HFFc6 (cell line): Measurements from ENCODE around the gene MSL1. TPM values are rescaled to one million over a fixed set of nuclear protein-coding genes. Genes with fewer than 3 reads are reported as not detected.
"Not testable (repeated sequence)": the region's sequence is repeated elsewhere in the genome, so short reads cannot be mapped to it uniquely, and the experiment has no call there.

ENCODE experiments used
- DNase-seq: peaks from one replicate; pipeline ENCODE4 v3.0.0-alpha.2; 2018
- H3K27ac Mint-ChIP-seq: 2 replicates; pipeline ENCODE4 v1.8.0; 2020; ENCODE audit warnings: mild to moderate bottlenecking, mixed read lengths
- H3K27me3 Mint-ChIP-seq: 2 replicates; pipeline ENCODE4 v1.8.0; 2021; ENCODE audit warnings: mild to moderate bottlenecking, moderate library complexity, mixed read lengths; ENCODE audit not compliant: insufficient read depth
- H3K36me3 Mint-ChIP-seq: 2 replicates; pipeline ENCODE4 v1.8.0; 2021; ENCODE audit warnings: low read depth, mixed read lengths
- H3K4me1 Mint-ChIP-seq: 2 replicates; pipeline ENCODE4 v1.8.0; 2020; ENCODE audit warnings: low read depth, mixed read lengths
- H3K4me3 Mint-ChIP-seq: 2 replicates; pipeline ENCODE4 v1.8.0; 2020; ENCODE audit warnings: mild to moderate bottlenecking, moderate library complexity, mixed read lengths
- H3K9me3 Mint-ChIP-seq: 2 replicates; pipeline ENCODE4 v1.8.0; 2020; ENCODE audit warnings: mild to moderate bottlenecking, mixed read lengths
- total RNA-seq, 6 experiments: library from RNA; stranded (reverse); fragmentation: NEBNext Ultra II Directional; extraction: Animal tissue kit (Norgen Biotek cat#: 25700); gene quantifications; 2 replicates in 1 of 6; 3 replicates in 5 of 6; pipeline ENCODE4 v1.2.3, GENCODE V29; 2021
- TF ChIP-seq, protein P1 (sequence below): fragments of 200-600 bp; sonication (generic); IDR thresholded peaks from 2 replicates; pipeline ENCODE4 v1.5.0; 2021; ENCODE audit warnings: antibody characterized with exemption, mild to moderate bottlenecking

MSL1 gene
- total RNA-seq, 6 experiments from 2014 or later = 61.2 to 67.8 (median 65.5) TPM

DNA sequence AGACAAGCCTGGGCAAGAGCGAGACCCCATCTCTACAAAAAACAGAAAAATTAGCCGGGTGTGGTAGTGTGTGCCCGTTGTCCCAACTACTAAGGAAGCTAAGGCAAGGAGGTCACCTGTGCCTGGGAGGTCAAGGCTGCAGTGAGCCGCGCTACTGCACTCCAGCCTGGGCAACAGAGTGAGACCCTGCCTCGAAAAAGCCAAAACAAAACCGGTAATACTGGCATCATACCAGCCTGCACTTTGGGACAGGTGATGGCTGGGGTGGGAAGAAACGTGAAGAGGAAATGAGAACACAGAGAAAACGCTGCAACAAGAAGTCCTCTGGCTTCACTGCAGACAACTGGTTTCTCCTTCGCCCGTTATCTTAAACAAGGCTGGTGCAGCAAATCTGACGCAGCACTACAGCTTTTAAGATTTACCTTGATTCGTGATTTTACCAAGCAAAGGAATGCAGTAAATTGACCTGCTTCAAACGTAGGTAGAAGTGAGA lies 17.8 kb downstream of the MSL1 start:
- no peak for DNase-seq
- Mint-ChIP-seq H3K4me1 (peaks cover 23% of the 10 kb centered on the region), H3K4me3 (peak overlapping the region; percentile 96), H3K9me3 (peaks cover 4% of the 10 kb centered on the region; the same call in 1 of the 2 replicates), H3K36me3 (peaks cover 40% of the 10 kb centered on the region), H3K27ac (peak overlapping the region; percentile 96), H3K27me3 (peaks cover 8% of the 10 kb centered on the region)
- TF ChIP-seq, protein P1, sequence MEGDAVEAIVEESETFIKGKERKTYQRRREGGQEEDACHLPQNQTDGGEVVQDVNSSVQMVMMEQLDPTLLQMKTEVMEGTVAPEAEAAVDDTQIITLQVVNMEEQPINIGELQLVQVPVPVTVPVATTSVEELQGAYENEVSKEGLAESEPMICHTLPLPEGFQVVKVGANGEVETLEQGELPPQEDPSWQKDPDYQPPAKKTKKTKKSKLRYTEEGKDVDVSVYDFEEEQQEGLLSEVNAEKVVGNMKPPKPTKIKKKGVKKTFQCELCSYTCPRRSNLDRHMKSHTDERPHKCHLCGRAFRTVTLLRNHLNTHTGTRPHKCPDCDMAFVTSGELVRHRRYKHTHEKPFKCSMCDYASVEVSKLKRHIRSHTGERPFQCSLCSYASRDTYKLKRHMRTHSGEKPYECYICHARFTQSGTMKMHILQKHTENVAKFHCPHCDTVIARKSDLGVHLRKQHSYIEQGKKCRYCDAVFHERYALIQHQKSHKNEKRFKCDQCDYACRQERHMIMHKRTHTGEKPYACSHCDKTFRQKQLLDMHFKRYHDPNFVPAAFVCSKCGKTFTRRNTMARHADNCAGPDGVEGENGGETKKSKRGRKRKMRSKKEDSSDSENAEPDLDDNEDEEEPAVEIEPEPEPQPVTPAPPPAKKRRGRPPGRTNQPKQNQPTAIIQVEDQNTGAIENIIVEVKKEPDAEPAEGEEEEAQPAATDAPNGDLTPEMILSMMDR = no peak

DNA sequence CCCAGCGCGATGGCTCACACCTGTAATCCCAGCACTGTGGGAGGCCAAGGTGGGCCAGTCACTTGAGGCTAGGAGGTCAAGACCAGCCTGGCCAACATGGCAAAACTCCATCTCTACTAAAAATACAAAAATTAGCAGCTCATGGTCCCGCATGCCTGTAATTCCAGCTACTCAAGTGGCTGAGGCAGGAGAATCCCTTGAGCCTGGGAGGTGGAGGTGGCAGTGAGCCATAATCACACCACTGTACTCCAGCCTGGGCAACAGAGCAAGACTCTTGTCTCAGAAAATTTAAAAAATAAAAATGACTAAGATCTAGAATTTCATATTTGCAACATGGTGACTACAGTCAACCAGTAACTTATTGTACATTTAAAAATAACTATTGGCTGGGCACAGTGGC lies 21.4 kb downstream of the MSL1 start:
- DNase-seq, H3K4me3 Mint-ChIP-seq, H3K27me3 Mint-ChIP-seq, H3K27ac Mint-ChIP-seq, H3K9me3 Mint-ChIP-seq: not testable (repeated sequence)
- peaks cover 28% of the 10 kb centered on the region for H3K36me3 Mint-ChIP-seq
- peaks cover 27% of the 10 kb centered on the region for H3K4me1 Mint-ChIP-seq

DNA sequence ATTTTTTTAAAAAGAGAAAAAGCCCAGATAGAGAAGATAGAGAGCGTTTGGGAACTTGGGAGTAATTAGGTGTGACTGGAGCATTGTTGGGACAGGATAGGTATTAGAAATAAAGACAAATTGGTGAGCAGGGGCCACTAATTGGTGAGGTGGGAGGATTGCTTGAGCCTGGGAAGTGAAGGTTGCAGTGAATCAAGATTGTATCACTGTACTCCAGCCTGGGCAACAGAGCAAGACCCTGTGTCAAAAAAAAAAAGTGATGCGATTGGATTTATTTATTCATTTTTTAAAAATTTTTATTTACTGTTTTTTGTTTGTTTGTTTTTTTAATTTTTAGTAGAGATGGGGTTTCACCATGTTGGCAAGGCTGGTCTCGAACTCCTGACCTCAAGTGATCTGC lies 23.7 kb downstream of the MSL1 start:
- Mint-ChIP-seq H3K4me1 (peaks cover 22% of the 10 kb centered on the region), H3K4me3 (no peak overlapping the region), H3K27ac (no peak overlapping the region), H3K27me3 (no peaks in the 10 kb centered on the region), H3K9me3 (no peaks in the 10 kb centered on the region), H3K36me3 (peaks cover 41% of the 10 kb centered on the region)
- TF ChIP-seq, protein P1 = no peak
- DNase-seq = no peak

DNA sequence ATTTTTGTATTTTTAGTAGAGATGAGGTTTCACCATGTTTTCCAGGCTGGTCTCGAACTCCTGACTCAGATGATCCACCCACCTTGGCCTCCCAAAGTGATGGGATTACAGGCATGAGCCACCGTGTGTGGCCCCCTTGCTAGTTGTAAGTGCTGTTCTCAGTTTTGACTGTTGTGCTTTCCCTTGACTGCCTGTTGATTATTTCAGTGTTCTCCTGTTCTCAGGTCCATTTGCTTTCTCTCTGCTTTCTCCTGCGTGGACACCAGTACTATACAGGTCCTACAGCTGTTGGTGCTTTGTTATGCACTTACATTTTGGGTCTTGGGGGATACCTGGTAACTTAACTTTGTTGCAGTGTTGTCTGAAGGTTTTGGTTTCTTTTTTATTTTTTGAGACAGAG lies 26.8 kb downstream of the MSL1 start:
- H3K36me3 Mint-ChIP-seq = peaks cover 40% of the 10 kb centered on the region
- no peak overlapping the region for H3K4me3 Mint-ChIP-seq

DNA sequence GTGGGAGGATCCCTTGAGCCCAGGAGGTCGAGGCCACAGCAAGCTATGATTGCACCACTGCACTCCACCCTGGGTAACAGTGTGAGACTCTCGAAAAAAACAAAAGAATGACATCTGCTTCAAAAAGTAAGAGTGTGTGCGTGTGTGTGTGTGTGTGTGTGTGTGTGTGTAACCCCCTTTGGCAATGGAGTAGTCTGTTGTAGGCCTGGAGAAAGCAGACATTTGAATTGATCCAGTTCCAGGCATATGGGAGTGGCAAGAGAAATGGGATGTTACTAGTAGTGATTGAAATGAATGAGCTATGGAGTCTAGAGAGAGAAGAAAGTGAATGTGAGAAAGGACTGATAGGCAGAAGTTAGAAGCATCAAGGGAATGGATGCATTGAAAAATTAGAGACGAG lies 28.5 kb downstream of the MSL1 start:
- Mint-ChIP-seq H3K36me3 (peaks cover 50% of the 10 kb centered on the region), H3K9me3 (no peaks in the 10 kb centered on the region), H3K27ac (peak overlapping the region; percentile 9; the same call in 1 of the 2 replicates), H3K4me3 (no peak overlapping the region), H3K27me3 (no peaks in the 10 kb centered on the region), H3K4me1 (peaks cover 20% of the 10 kb centered on the region)
- TF ChIP-seq, protein P1 = no peak
- no peak for DNase-seq

More for the DNA sequence above, 26.8 kb downstream of the MSL1 start:
- DNase-seq = no peak
- Mint-ChIP-seq H3K4me1 (peaks cover 17% of the 10 kb centered on the region), H3K9me3 (no peaks in the 10 kb centered on the region), H3K27me3 (no peaks in the 10 kb centered on the region), H3K27ac (peak overlapping the region; percentile 42; the same call in 1 of the 2 replicates)
- TF ChIP-seq, protein P1 = no peak

DNA sequence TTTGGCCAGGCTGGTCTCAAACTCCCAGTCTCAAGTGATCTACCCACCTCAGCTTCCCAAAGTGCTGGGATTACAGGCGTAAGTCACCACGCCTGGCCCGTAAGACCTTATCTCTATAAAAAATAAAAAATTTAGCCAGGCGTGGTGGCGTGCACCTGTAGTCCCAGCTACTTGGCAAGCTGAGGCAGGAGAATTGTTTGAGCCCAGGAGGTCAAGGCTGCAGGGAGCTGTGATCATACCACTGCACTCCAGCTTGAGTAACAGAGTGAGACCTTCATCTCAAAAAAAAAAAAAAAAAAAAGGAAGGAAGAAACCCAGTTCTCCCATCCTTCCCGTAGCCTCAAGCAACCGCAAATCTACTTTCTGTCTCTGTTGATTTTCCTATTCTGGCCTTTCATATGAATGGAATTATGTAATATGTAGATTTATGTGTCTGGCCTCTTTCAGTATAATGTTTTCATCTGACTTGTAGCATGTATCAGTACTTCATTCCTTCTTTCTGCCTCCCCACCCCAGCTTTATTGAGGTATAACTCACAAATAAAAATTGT lies 29.7 kb downstream of the MSL1 start:
- no peaks in the 10 kb centered on the region for H3K27me3 Mint-ChIP-seq

More for the DNA sequence above, 29.7 kb downstream of the MSL1 start:
- DNase-seq = no peak
- H3K27ac Mint-ChIP-seq = no peak overlapping the region
- no peaks in the 10 kb centered on the region for H3K9me3 Mint-ChIP-seq
- peaks cover 28% of the 10 kb centered on the region for H3K4me1 Mint-ChIP-seq
- TF ChIP-seq, protein P1 = no peak
- H3K36me3 Mint-ChIP-seq = peaks cover 60% of the 10 kb centered on the region
- H3K4me3 Mint-ChIP-seq = no peak overlapping the region
